GM12875 (cell line): ENCODE measurements around the gene DDX55.
"Not testable (repeated sequence)": the region's sequence is repeated elsewhere in the genome, so short reads cannot be mapped to it uniquely, and the experiment has no call there.

ENCODE experiments used
- H3K4me3 ChIP-seq: one replicate; pipeline ENCODE4 v1.5.1; 2011; ENCODE audit warnings: low read depth, low read length, control low read depth
- TF ChIP-seq, protein P1 (sequence below): IDR thresholded peaks from 2 replicates; pipeline ENCODE4 v1.5.1; 2011; ENCODE audit warnings: low read depth, mild to moderate bottlenecking, control low read depth, inconsistent platforms, low read length, moderate library complexity, borderline replicate concordance; ENCODE audit not compliant: insufficient read depth

DDX55 gene, protein sequence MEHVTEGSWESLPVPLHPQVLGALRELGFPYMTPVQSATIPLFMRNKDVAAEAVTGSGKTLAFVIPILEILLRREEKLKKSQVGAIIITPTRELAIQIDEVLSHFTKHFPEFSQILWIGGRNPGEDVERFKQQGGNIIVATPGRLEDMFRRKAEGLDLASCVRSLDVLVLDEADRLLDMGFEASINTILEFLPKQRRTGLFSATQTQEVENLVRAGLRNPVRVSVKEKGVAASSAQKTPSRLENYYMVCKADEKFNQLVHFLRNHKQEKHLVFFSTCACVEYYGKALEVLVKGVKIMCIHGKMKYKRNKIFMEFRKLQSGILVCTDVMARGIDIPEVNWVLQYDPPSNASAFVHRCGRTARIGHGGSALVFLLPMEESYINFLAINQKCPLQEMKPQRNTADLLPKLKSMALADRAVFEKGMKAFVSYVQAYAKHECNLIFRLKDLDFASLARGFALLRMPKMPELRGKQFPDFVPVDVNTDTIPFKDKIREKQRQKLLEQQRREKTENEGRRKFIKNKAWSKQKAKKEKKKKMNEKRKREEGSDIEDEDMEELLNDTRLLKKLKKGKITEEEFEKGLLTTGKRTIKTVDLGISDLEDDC

DNA sequence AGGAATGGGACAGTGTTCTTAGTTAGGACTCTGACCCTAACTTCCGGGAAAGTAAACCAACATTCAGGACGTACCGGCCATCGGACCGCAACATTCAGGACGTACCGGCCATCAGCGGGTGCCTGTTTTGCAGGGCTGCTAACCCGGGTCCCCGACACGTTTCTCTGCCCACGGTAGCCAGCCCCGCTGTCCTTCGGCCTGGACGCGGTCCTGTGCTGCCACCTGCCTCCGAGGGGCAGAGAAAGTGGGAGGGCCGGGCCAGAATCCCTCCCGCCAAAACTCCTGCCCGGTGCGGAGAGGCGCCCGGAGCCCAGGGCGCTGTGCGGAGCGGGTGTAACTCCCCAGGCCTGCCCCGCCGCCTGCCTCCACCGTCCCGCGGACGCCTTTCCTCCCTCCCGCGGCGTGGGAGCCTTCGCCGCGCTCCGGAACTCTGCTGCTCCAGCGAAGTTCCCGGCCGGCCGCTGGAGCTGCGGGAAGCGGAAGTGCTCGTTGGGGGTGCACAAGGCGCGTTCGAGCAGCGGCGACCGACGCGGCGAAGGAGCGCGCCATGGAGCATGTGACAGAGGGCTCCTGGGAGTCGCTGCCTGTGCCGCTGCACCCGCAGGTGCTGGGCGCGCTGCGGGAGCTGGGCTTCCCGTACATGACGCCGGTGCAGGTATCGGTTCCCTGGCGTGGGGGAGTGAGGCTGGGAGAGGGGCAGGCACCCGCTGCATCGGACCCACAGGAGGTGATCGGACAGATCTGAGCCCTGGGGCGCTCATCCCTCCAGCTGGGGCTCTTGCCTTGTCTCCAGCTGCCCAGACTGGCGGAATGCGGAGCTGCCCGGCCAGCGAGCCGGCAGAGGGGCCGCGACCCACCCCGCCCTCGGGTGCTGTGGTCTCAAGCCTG lies at the start of gene DDX55:
DDX55 (plus strand) TSS at position 498 of the 888 bp plus-strand sequence; CDS start at position 548, 50 bp downstream.
- peak within 1 kb of the TSS; percentile 72 for H3K4me3 ChIP-seq
- TF ChIP-seq, protein P1, sequence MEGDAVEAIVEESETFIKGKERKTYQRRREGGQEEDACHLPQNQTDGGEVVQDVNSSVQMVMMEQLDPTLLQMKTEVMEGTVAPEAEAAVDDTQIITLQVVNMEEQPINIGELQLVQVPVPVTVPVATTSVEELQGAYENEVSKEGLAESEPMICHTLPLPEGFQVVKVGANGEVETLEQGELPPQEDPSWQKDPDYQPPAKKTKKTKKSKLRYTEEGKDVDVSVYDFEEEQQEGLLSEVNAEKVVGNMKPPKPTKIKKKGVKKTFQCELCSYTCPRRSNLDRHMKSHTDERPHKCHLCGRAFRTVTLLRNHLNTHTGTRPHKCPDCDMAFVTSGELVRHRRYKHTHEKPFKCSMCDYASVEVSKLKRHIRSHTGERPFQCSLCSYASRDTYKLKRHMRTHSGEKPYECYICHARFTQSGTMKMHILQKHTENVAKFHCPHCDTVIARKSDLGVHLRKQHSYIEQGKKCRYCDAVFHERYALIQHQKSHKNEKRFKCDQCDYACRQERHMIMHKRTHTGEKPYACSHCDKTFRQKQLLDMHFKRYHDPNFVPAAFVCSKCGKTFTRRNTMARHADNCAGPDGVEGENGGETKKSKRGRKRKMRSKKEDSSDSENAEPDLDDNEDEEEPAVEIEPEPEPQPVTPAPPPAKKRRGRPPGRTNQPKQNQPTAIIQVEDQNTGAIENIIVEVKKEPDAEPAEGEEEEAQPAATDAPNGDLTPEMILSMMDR, result no peak; the same call in 1 of the 2 replicates

DNA sequence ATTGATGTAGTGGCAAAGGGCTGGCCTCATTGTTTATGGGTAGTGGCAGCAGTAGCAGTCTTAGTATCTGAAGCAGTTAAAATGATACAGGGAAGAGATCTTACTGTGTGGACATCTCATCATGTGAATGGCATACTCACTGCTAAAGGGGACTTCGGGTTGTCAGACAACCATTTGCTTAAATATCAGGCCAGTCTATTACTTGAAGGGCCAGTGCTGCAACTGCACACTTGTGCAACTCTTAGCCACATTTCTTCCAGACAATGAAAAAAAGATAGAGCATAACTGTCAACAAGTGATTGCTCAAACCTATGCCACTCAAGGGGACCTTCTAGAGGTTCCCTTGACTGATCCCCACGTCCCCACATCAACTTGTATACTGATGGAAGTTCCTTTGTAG lies 47.8 kb upstream of the DDX55 start:
- not testable (repeated sequence) for H3K4me3 ChIP-seq

DNA sequence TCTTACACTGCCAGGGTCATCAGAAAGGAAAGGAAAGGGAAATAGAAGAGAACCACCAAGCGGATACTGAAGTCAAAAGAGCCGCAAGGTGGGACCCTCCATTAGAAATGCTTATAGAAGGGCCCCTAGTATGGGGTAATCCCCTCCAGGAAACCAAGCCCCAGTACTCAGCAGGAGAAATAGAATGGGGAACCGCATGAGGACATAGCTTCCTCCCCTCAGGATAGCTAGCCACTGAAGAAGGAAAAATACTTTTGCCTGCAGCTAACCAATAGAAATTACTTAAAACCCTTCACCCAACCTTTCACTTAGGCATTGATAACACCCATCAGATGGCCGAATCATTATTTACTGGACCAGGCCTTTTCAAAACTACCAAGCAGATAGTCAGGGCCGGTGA lies 47.1 kb upstream of the DDX55 start:
- not testable (repeated sequence) for H3K4me3 ChIP-seq

DNA sequence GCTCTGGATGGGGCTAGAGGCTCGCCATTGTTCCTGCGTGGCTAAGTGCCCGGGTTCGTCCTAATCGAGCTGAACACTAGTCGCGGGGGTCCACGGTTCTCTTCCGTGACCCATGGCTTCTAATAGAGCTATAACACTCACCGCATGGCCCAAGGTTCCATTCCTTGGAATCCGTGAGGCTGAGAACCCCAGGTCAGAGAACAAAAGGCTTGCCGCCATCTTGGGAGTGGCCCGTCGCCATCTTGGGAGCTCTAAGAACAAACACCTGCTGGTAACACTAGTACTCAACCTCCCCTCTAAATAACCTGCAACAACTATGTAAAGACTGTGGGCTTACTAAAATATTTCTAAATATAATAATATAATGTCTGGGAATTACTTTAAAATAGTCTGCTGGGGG lies 43.4 kb upstream of the DDX55 start:
- H3K4me3 ChIP-seq, result not testable (repeated sequence)

DNA sequence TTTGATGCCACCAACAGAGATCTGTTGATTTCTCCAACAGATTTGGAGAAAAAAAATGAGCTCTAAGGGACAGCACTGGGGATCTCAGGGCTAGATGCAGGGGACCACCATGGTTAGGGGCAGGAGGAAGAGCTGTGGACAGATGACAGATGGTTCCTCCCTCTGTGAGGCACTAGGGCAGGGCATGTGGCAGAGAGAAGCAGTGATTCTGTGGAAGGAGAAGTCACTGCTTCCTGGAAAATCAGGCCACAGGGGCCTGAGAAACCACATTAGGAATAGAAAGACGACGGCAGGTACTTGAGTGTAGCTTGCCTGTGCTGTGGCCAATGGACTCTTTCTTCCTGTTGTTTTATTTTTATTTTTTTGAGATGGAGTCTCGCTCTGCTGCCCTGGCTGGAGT lies 42.4 kb upstream of the DDX55 start:
- no peak overlapping the region for H3K4me3 ChIP-seq
- TF ChIP-seq, protein P1, result no peak

DNA sequence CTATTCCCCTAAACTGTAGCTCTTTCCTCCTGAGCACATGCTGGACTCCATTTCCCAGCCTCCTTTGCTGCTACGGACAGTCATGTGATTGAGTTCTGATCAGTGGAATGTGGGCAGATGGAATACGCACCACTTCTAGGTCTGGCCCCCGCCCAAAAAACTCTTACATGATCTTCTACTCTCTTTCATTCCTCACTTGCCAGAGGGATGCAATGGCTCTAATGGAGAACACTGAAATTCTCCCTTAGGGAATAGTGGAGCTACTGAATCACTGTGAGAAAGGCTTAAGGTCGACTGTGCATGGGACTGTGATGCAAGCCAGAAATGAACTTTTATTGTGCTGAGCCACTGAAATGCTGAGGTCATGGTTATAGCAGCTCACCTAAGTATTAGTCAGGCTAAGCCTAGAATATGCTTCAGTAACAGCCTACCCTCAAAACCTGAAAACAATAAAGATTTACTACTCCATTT lies 30.5 kb upstream of the DDX55 start:
- TF ChIP-seq, protein P1, result no peak

DNA sequence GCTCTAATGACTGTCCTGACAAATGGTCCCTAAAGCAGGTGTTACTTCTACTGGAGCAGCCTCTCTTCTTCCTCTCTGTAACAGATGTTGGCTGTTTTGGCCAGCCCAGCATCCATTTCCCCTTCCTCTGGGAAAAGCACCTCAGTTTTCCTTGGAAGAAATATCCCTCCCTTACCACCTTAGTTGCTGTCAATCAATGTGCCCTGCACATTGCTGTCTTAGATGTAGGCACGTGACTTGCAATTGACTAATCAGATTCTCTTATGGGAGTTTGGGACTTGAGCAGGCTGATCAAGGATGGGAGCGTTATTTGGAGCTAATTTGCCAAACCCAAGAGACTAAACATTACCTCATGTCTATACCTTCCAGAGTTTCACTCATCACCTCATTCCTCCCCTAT lies 29.5 kb upstream of the DDX55 start:
- TF ChIP-seq, protein P1, result no peak
- no peak overlapping the region for H3K4me3 ChIP-seq

More for the DNA sequence above, 30.5 kb upstream of the DDX55 start:
- H3K4me3 ChIP-seq, result no peak overlapping the region

DNA sequence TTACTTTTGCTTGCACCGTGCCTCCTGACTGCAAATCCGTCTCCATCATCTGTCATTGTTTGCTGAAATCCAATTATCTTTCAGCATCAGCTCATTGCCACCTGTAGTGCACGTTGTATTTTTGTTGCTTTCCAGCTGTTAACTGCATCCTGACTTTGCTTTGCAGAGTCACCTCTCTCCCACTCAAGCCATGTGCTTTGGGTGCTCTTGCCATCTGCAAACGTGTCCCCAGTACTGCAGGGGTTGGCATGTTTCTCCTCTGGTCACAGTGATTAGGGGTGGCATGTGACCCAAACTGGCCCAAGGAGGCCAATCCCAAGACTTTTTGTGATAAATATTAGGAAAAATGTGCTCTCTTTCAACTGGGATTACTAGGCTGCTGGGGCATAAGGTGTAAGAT lies 28.0 kb upstream of the DDX55 start:
- TF ChIP-seq, protein P1, result no peak
- no peak overlapping the region for H3K4me3 ChIP-seq
